Measurements from ENCODE around the gene HIVEP3.

Gene HIVEP3

GRCh38 chr1:41537788-41538351 lies 380.9 kb downstream of the HIVEP3 start:
- H3K27ac ChIP-seq (ENCODE audit: low read length) = no peak overlapping the region
- H3K4me1 ChIP-seq (ENCODE audit: insufficient read depth, low read length) = no peaks in the 10 kb centered on the region
- H3K9me3 ChIP-seq (ENCODE audit: insufficient read depth, low read length, severe bottlenecking) = no peaks in the 10 kb centered on the region
- ATAC-seq (ENCODE audit: insufficient read depth, low read depth) = no peak
- DNase-seq = no peak
- no peaks in the 10 kb centered on the region for H3K27me3 ChIP-seq (ENCODE audit: insufficient read depth, low read length, poor library complexity)
- no peak for TF ChIP-seq EZH2 (IDR thresholded peaks at IDR 0.05; ENCODE audit: borderline replicate concordance, low read depth, low read length, severe bottlenecking)
- no peak for TF ChIP-seq CTCF (IDR thresholded peaks at IDR 0.05; ENCODE audit: borderline replicate concordance, extremely low read depth, low read length, poor library complexity, severe bottlenecking)
- H2AFZ ChIP-seq (ENCODE audit: low read depth, low read length) = no peak overlapping the region
- H3K36me3 ChIP-seq (ENCODE audit: insufficient read depth, low read length) = peaks cover 97% of the 10 kb centered on the region
- H3K4me3 ChIP-seq (ENCODE audit: low read depth in 1 of 2, low read length in 2 of 2) = no peak overlapping the region
- no peak overlapping the region for H3K4me2 ChIP-seq (ENCODE audit: insufficient read depth, low read length)
- no peak overlapping the region for H3K9ac ChIP-seq (ENCODE audit: low read depth, low read length)
- peaks cover 97% of the 10 kb centered on the region for H4K20me1 ChIP-seq (ENCODE audit: insufficient read depth, low read length)
- peaks cover 87% of the 10 kb centered on the region for H3K79me2 ChIP-seq (ENCODE audit: insufficient read depth, low read length)

- ATAC-seq (ENCODE audit: insufficient read depth, low read depth) = no peak
- H2AFZ ChIP-seq (ENCODE audit: low read depth, low read length) = no peak overlapping the region
- peaks cover 97% of the 10 kb centered on the region for H4K20me1 ChIP-seq (ENCODE audit: insufficient read depth, low read length)
- no peak overlapping the region for H3K27ac ChIP-seq (ENCODE audit: low read length)
- H3K79me2 ChIP-seq (ENCODE audit: insufficient read depth, low read length) = peaks cover 84% of the 10 kb centered on the region
- H3K36me3 ChIP-seq (ENCODE audit: insufficient read depth, low read length) = peaks cover 91% of the 10 kb centered on the region
- TF ChIP-seq EZH2 (IDR thresholded peaks at IDR 0.05; ENCODE audit: borderline replicate concordance, low read depth, low read length, severe bottlenecking) = no peak
- TF ChIP-seq CTCF (IDR thresholded peaks at IDR 0.05; ENCODE audit: borderline replicate concordance, extremely low read depth, low read length, poor library complexity, severe bottlenecking) = no peak
- H3K4me3 ChIP-seq (ENCODE audit: low read depth in 1 of 2, low read length in 2 of 2) = no peak overlapping the region
- no peak overlapping the region for H3K9ac ChIP-seq (ENCODE audit: low read depth, low read length)
- no peaks in the 10 kb centered on the region for H3K27me3 ChIP-seq (ENCODE audit: insufficient read depth, low read length, poor library complexity)
- no peaks in the 10 kb centered on the region for H3K4me1 ChIP-seq (ENCODE audit: insufficient read depth, low read length)
- no peaks in the 10 kb centered on the region for H3K9me3 ChIP-seq (ENCODE audit: insufficient read depth, low read length, severe bottlenecking)
- DNase-seq = no peak
- no peak overlapping the region for H3K4me2 ChIP-seq (ENCODE audit: insufficient read depth, low read length)
Observed at GRCh38 chr1:41537251-41537650, 381.5 kb downstream of the HIVEP3 start.

- H3K27me3 ChIP-seq (ENCODE audit: insufficient read depth, low read length, poor library complexity) = no peaks in the 10 kb centered on the region
Observed at GRCh38 chr1:41536361-41536802, 382.3 kb downstream of the HIVEP3 start.

More at GRCh38 chr1:41536361-41536802, 382.3 kb downstream of the HIVEP3 start:
- H2AFZ ChIP-seq (ENCODE audit: low read depth, low read length) = no peak overlapping the region
- no peak overlapping the region for H3K4me3 ChIP-seq (ENCODE audit: low read depth in 1 of 2, low read length in 2 of 2)
- no peak for TF ChIP-seq CTCF (IDR thresholded peaks at IDR 0.05; ENCODE audit: borderline replicate concordance, extremely low read depth, low read length, poor library complexity, severe bottlenecking)
- TF ChIP-seq EZH2 (IDR thresholded peaks at IDR 0.05; ENCODE audit: borderline replicate concordance, low read depth, low read length, severe bottlenecking) = no peak
- H3K36me3 ChIP-seq (ENCODE audit: insufficient read depth, low read length) = peaks cover 82% of the 10 kb centered on the region
- no peak overlapping the region for H3K9ac ChIP-seq (ENCODE audit: low read depth, low read length)
- H3K4me2 ChIP-seq (ENCODE audit: insufficient read depth, low read length) = no peak overlapping the region
- peaks cover 92% of the 10 kb centered on the region for H4K20me1 ChIP-seq (ENCODE audit: insufficient read depth, low read length)
- H3K27ac ChIP-seq (ENCODE audit: low read length) = no peak overlapping the region
- peaks cover 82% of the 10 kb centered on the region for H3K79me2 ChIP-seq (ENCODE audit: insufficient read depth, low read length)
- no peak for ATAC-seq (ENCODE audit: insufficient read depth, low read depth)
- H3K4me1 ChIP-seq (ENCODE audit: insufficient read depth, low read length) = no peaks in the 10 kb centered on the region
- no peaks in the 10 kb centered on the region for H3K9me3 ChIP-seq (ENCODE audit: insufficient read depth, low read length, severe bottlenecking)
- DNase-seq = no peak

Data from DND-41 (cell line).